GM15510 (cell line): ENCODE results near the gene ACAP1.
A peak's percentile ranks its signal among the peaks of the same experiment; 100 is the strongest.

ENCODE experiments used
- POLR2A ChIP-seq: IDR thresholded peaks from 3 replicates; pipeline ENCODE4 v1.6.1; 2011; ENCODE audit warnings: borderline replicate concordance; ENCODE audit not compliant: insufficient read length; ENCODE audit errors: extremely low read depth

Gene ACAP1

GRCh38 chr17:7306911-7307685 is 29.2 kb upstream of the ACAP1 start, which contains the start of gene EIF5A:
EIF5A (plus strand) TSS chr17:7307628; CDS start chr17:7309636, 2,008 bp downstream.
- TF ChIP-seq POLR2A = peak; percentile 84

DNA sequence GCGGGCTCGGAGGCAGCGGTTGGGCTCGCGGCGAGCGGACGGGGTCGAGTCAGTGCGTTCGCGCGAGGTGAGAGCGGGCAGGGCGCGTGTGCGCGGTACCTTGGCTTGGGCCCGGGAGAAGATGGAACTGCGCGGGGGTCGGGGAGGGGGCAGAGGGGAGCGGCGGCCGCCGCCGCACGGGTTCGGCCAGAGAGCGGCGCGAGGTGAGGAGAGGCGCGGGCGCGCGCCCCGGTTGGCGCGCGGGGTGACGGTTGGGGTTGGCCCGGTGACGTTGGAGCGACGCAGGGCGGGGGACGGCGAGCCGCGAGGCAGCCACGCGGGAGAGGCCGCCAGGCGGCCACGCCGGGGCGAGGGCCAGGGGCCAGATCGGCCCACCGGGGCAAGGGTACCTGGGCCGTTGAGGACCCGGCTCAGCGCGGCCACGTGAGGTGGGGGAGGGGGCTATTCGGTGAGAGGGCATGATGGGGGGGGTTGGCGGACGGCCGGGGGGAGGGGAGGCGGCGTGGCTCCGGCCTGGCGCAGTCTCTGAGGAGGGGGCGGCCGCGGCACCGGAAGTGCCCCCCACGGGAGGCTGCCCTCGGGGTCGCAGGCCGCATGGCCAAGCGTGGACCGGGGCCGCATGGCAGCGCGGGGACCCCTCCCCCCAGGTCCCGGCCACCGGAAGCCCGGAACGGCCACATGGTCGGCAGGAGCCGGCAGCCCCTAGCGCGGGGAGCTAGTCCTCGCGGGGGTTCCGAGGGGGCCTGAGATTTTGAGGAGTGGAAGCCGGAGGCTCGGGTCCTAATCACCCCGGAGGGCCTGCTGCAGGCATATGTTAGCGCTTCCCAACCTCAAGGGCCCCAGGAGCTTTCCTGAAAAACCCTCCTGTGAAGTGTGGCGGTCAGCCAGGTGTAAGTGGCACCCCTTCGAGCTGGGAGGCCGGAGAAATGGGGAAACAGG is 28.4 kb upstream of the ACAP1 start:
- peak; percentile 30 for TF ChIP-seq POLR2A

- TF ChIP-seq POLR2A = no peak
Measured at GRCh38 chr17:7308625-7309433, 27.5 kb upstream of the ACAP1 start.

- TF ChIP-seq POLR2A = no peak
Measured at GRCh38 chr17:7309628-7310027, 26.7 kb upstream of the ACAP1 start.

- no peak for TF ChIP-seq POLR2A
Measured at GRCh38 chr17:7311110-7311705, 25.1 kb upstream of the ACAP1 start.

- TF ChIP-seq POLR2A = no peak
Measured at GRCh38 chr17:7312432-7313087, 23.8 kb upstream of the ACAP1 start.

DNA sequence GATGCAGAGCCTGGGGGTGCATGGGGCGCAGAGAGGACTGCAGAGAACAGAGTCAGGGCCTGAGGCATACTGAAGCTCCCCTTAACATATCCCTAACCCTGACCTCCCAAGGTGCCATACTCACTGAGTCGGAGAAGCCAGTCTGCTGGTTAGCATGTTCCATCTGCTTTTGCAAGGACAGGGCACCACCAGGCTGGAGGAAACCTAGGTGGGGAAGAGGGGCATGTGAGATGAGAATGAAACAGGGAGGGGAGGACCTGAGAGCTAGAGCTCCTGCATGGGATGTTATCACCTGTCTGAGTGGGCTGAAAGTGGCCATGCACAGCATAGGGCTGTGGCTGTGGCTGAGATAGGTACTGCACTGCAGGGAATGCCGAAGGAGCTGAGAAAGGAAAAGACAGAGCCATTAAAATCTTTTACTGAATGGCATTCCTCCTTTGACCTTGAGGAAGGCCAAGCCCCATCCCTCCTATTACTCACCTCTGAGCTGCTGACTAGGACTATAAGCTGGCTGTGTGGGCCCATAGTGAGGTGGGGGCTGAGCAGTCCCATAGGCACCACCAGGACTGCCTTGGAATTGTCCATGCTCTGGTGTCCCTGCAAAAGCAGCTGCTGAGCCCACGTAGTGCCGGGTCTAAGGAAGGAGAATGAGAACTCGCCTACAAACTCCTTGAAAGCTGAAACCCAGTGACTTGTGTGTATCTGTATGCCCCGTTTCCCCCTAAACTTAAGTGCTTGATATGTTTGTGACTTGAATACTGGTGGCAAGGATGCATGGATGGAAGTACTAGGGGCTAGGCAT is 23.0 kb upstream of the ACAP1 start:
- peak; percentile 31 for TF ChIP-seq POLR2A

- TF ChIP-seq POLR2A = no peak
Measured at GRCh38 chr17:7313890-7314718, 22.2 kb upstream of the ACAP1 start.

DNA sequence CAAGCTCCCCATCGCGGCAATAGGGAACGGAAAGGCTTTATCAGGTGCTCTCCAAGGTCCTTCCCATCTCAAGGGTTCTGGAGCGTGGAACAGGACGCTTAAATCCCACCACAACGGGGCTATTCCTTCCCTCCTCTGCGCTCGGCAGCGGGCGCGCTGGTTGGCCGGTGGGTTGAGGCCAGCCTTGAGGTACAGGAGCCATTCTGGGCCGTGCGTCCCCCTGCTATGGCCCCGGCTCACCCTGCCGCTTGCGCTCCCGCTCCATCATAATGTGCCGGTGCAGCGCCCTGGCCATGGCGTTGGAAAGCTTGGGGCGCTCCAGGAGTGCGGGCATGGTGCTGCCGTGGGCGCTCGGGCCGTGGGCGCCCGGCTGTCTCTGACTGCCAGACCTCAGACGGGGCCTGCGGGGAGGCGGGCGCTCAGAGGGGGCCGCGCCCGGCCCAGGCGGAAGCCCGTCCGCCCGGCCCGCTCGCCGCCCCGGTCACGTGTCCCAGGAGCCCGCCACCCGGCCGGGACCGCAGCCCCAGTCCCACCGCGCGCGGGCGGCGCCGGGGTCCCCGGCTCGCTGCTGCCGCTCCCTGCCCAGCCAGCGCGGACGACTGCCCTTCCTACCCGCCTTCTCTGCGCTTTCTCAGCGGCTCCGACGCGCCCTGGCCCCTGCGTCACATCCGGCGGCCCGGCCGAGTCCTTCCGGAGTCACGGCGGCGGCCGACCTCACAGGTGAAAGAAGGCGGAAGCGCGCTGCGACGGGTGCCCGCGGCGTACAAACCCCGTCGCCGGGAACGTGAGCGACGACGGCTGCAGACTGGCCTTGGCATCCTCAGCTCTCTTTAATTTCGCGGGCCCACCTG is 21.4 kb upstream of the ACAP1 start, which contains the start of gene GPS2:
Gene GPS2 (minus strand): TSS at position 642 of the 851 bp plus-strand sequence. CDS start 308 bp downstream, at position 334.
- TF ChIP-seq POLR2A = peak; percentile 83

- no peak for TF ChIP-seq POLR2A
Measured at GRCh38 chr17:7315570-7316235, 20.6 kb upstream of the ACAP1 start.
